Stimulated activated CD4-positive, alpha-beta T cell treated with anti-CD3 and anti-CD28 coated beads, Interleukin-12 subunit alpha, Interleukin-12 subunit beta, amount 100 ng/mL, for 4 hours (primary cell): Measurements from ENCODE around the gene NCAM2.
A peak's percentile ranks its signal among the peaks of the same experiment; 100 is the strongest.
"Not testable (repeated sequence)": the region's sequence is repeated elsewhere in the genome, so short reads cannot be mapped to it uniquely, and the experiment has no call there.

Experiments used
- DNase-seq: peaks from one replicate; pipeline ENCODE4 v3.0.0-alpha.2; 2020

Gene NCAM2

DNA sequence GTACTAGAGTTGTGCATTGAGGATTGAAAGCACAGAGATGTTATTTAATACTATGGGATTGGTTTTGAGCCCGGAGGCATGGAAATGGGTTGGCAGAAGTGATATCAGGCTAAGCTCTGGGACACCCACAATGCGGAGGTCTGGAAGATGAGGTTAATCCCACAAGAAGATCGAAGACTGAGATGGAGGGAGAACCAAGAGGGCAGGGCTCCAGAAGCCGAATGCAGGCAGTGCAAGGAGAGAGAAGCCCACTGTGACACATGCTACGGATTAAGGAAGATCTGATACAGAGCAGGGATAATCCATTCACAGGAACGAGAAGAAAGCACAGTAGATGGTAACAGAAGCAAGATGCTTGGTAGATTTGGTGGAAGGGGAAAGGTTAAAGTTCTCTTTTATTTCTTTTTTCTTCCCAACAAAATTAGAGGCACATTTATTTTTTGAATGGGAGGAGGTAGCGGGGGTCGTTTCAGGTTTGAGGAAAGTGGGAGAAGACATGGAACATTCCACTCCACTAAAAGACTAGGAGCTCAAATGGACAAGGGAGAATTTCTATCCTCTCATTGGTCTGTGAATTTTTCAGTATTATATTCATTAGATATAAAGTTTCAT, 113.2 kb downstream of the NCAM2 start:
- DNase-seq = no peak

DNA sequence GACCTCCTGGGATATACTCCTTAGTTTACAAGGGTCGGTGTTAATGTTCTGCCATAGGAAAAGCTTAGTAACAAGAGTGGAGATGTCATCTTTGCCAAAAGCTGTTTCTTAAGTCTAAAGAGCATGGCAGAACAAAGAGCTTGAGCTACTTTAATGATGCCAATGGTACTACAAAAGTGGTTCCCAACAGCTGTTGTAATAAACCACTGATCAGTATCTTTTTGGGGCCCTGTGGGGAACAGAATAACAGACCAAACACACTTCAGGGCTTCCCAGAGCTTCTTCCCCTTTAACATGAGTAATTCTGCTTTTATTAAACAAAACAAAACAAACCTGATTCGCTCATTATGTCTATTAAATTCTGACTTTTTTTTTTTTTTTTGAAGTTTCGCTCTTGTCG, 116.3 kb downstream of the NCAM2 start:
- DNase-seq = no peak

DNA sequence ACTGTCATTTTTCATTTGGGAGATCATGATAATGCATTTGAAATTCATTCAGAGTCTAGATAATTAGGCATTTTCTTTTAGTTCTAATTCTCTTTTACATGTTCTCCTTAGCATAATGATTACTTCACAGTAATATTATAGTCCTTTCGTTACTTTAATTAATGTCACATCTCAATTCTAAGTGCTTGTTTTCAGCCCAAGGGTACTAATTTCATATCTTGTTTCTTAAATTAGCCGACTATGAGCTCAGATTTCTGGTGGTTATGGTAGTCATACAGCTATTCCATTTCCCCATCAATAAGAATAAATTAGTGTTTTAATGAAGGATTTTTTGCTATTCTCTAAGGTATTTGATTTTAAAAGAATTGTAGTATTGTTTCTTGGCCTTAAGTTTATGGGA, 120.9 kb downstream of the NCAM2 start:
- DNase-seq = no peak

DNA sequence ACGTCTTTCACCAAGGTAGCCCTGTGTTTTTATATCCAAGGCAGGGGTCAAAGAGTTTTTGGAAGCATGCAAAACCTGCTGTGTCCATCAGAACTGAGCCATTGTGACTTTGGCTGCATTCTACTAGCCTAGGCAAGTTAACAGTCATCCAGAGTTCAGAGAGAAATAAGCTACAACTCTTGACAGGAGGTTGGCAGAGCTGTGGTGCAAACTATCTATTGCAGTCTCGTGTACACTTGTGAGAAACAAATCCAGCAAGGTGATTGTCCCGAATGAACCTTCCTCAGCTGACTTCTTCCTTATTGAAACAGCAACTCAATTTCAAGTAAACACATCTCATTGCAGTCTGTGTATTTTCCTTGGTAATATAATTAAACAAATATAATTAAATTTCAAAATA, 124.5 kb downstream of the NCAM2 start:
- no peak for DNase-seq

DNA sequence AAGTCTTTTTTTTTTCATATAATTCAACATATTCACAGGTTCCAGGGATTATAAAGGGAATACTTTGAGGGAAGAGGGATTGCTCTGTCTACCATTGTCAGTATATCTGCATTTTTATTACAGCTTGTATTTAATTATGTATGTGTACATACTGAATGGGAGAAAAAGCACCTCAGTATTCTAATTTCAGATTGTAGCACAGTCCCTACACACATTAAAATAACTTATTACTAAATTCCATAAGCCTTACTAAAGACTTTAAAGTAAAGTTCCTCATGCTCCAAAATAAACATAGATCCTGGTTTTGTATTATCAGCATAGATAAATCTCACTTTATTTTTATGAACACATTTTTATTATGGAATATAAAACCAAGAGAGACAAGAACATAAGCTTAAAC, 134.2 kb downstream of the NCAM2 start:
- no peak for DNase-seq

DNA sequence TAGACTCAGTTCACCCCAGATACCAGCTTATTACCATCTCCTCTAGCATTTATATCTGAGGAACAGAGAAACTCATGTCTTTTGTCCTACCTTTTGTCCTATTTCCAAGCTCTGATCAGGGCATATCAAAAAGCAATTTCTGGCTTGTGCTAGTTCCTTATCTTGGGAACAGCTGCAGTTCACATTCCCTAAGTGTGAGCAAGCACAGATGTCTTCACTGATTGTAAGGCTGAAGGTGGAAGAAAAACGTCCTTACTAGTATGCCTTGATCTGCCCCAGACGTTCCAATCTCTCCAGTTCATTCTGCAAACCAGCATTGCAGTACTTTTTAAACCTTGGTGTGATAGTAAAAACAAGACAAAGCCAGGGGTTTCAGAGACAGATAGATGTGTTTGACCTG, 139.8 kb downstream of the NCAM2 start:
- DNase-seq = no peak

DNA sequence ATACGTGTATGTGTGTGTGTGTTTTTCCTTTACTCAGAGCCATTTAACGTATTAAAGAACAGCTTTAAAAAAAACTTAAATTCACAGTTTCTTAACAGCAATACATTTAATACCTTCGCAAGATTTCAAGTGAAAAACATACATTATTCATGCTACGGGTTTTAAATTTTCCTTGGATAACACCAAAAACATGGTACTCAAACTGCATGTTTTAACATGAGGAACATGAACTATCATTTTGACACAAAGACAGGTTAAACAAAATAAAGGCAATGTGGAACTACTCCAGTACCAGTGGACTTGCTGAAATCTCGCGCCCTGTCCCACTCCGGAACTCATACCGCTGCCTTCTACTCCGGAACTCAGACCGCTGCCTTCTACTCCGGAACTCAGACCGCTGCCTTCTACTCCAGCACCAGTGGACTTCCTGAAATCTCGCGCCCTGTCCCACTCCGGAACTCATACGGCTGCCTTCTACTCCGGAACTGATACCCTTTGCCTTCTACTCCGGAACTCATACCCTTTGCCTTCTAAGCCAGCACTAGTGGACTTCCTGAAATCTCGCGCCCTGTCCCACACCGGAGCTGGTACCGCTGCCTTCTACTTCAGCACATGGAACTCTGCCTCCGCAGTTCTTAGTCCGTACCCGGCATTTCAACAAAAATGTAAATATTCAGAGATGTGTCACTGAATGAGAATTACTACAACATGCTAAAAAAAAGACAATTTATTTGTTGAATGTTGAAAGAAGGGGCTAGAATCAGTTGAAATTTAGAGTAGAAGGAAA, 148.6 kb downstream of the NCAM2 start:
- DNase-seq = no peak

DNA sequence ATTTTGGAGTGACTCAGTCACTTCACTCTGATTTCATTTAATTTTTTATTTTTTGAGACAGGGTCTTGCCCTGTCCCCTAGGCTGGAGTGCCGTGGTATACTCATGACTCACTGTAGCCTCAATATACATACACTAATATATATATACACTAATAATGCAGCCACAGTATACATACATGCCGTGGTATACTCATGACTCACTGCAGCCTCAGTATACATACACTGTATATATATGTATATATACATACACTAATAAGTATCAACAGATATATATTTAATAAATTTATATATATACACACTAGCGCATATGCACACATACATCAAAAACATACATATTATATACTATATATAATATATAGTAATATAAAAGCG, 149.2 kb downstream of the NCAM2 start:
- no peak for DNase-seq

DNA sequence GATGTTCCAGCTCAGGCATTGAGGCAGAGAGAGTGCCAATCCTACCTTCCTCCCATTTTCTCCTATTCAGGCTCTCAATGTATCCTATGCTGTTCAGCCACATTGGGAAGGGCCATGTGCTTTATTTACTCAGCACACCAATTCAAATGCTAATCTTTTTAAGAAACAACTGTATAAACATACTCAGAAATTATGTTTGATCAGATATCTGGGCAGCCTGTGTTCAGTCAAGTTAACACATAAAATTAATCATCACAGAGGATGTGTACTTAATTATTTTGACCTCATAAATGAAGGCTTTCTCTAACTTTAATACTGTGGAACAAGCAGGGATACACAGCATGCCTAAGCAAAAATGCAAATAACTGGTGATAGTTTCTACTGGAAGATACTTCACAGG, 149.8 kb downstream of the NCAM2 start:
- no peak for DNase-seq

DNA sequence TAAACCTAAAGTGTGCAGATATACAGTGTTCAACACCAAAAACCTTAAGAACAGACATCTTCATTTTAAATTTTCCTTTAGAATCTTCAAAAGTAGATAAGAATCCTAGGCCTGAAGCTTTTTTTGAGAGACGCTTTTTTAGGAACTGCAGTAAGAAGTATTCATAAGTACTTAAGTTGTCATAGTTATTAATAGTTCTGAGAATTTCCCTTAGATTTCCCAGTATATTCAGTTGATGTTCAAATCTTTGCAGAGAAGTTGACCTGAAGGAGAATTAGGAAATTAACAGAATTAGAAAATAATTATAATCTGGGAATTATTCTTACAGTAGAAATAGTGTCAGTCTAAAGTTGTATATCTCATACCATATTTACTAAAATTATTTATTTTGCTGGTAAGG, 150.3 kb downstream of the NCAM2 start:
- no peak for DNase-seq

DNA sequence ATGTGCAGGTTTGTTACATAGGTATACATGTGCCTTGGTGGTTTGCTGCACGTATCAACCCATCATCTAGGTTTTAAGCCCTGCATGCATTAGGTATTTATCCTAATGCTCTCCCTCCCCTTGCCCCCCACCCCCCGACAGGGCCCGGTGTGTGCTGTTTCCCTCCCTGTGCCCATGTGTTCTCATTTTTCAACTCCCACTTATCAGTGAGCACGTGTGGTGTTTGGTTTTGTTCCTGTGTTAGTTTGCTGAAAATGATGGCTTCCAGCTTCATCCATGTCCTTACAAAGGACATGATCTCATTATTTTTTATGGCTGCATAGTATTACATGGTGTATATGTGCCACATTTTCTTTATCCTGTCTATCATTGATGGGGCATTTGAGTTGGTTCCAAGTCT, 151.2 kb downstream of the NCAM2 start:
- not testable (repeated sequence) for DNase-seq

DNA sequence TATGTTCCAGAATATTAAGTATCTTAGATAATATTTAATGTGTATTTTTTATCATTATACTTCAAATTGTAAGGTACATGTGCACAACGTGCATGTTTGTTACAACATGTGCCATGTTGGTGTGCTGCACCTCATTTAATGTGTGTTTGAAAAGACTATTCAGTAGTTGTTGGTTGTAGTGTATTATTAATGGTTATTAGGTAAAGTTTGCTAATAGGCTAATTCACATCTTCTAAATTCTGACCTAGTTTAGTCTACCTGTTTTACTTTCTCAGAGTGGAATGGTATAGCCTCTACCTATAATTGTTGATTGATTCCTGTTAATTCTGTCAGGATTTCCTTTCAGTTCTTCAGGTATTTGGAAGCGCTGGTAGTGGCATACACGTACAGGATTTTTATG, 153.0 kb downstream of the NCAM2 start:
- no peak for DNase-seq

DNA sequence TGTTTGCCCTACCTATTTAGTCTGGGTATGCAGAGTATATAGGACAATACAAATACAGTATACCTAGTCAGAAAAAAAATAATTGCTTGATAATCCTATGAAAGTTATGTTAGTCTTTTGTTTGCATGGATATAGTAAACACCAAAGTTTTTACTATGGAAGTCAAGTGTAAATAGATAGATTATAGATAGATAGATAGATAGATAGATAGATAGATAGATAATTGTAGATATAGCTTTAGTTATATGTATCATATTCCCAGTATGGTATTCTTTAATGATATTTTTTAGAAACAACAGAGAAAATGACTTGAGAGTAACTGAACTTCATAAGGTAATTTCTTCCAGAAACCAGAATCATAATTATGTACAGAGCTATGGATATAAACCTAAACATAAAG, 158.2 kb downstream of the NCAM2 start:
- no peak for DNase-seq

DNA sequence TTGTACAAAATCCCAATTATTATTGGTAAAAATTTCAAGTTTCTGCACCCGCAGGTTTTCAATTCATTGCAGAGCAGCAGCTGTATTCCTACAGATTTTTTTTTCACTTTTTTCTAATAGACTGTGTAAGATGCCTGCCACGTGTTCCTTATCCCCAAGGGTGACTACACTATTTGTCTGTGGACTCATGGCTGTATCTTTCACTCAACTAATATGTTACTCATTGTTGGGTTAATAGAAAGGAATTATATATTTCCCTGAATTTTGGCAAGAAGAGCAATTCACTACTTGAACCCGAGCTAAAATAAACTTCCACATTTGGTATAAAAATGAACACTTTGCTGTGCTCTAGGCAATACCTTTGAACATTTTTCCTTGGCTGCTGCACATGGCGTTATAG, 158.7 kb downstream of the NCAM2 start:
- DNase-seq = no peak

DNA sequence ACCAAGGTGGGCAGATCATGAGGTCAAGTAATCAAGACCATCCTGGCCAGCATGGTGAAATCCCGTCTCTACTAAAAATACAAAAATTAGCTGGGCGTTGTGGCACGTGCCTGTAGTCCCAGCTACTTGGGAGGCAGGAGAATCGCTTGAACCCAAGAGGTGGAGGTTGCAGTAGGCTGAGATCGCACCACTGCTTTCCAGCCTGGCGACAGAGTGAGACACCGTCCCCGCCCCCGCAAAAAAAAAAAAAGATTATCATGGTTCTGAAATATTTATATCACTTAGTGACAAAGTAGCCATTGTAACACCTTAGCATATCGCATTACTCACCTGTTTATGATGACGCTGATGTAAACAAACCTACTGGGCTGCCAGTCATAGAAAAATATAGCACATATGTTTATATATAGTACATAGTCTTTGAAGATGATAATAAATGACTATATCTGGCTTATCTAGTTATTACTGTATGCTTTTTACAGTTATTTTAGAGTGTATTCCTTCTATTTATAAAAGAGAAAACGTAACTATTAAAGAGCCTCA, 160.2 kb downstream of the NCAM2 start:
- DNase-seq = no peak

DNA sequence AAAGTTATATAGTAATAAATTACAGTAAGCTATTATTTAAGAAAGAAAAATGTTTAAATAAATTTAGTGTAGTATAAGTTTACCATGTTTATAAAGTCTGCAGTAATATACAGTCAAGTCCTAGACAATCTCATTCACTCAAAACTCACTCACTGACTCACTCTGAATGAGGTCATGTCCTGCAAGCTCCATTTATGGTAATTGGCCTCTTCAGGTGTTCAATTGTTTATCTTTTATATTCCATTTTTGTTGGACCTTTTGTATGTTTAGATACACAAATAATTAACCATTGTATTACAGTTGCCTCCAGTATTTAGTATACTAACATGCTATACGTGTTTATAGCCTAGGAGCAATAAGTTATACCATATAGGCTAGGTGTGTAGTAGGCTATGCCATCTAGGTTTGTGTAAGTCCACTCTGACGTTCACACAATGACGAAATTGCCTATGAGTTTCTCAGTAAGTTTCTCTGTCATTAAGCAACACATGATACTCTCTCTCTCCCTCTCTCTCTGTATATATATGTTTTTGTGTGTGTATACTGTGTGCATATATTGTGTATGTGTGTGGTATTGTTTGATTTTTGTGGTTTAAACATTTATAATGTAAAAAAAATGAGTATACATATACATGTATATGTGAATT, 161.2 kb downstream of the NCAM2 start:
- DNase-seq = no peak

DNA sequence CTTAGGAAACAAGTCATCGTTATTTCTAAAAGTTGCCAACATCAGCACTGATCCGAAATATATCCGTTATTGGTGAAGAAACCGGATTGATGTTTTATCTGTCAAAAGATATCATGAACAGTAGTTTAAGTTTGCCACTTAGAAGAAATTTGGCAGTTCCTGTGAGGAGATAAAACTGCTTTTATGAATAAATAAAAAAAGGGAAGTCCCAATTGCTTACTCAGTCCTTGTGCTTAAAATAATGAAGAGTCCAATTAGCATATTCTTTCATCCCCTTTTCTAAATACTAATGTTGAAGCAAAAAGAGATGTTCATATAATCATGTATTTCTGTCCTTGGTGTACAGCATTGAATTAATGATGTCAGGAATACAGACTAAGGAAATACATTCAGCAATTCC, 164.6 kb downstream of the NCAM2 start:
- DNase-seq = no peak

DNA sequence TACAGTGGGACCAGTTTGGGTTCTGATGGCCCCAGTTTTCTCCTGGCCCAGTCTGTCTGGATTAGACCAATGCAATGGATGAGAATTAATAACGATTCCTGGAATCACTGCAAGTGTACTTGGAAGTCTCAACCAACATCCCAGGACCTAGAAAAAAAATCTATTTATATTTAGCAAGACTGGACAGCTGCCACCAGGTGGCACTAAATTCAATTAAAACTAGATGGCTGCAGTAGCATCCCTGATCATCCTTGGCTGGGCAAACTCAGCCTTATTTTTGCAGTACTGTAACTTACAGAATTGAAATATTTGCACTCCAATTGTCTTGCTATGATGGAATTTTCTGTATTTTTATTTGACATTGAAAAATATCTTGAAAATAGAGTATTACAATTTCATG, 165.7 kb downstream of the NCAM2 start:
- DNase-seq = peak; percentile 8

DNA sequence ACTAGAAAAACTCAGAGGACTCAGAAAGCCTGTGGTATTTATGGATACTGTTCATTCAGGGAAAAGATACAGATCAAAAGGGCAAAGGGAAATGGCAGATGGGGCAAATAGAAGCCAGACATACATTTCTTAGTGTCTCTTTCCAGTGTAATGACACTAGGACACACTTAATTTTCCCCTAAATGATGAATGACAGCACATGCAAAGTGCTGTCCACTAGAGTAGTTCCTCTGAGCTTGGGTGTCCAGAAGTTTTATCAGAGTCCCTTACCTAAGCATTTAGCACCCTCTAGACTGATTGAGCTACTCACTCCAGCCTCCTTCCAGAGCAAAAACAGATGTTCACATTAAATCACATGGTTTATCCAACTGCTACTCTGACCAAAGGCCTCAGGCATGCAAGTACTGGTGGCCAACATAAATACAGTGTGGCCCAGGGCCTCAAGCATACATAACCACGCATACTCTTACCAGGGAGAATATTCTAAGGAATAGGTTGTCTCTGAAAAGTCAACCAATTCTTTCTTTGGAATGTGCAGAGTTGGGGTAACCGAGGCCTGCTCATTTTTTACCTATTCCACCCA, 166.9 kb downstream of the NCAM2 start:
- DNase-seq = no peak

DNA sequence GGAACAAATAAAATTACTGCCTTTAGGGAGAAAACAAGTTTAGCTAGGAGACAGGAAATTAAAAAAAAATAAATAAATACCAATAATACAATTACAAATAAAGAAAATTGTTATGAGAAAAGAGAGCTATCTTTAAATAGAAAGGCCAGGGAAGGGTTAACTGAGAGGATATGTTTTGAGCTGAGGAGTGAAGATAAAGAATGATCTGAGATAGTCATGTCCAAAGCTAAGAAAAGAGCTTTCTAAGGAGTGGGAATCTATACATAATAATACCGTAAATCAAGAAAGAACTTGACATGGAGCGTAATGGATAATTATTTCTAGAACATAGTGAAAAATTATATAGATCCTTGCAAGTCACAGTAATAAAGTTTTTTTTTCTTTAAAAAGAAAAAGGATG, 176.5 kb downstream of the NCAM2 start:
- no peak for DNase-seq

DNA sequence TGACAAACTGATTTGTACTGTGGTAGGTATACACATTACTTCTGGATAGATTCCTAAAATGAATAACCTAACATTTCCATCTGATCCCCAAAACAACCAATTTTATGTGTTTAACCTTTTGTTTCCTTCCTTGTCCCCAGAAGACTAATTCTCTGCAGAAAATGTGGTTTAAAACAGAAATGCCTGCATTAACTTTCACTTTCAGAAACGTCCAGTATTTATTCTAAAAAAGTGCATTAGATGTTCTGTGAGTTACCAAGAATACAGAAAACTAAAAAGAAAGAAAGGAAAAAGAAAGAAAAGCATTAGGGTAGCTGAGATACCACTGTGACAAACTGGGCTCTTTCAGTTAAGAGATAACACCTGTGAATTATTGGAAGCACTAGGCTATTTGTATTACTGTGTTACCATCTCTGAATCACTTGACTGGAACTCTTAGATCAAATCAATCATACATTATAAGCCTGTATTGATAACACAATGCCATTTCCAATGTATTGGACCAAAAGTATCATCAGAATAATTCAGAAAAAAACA, 177.7 kb downstream of the NCAM2 start:
- DNase-seq = no peak

DNA sequence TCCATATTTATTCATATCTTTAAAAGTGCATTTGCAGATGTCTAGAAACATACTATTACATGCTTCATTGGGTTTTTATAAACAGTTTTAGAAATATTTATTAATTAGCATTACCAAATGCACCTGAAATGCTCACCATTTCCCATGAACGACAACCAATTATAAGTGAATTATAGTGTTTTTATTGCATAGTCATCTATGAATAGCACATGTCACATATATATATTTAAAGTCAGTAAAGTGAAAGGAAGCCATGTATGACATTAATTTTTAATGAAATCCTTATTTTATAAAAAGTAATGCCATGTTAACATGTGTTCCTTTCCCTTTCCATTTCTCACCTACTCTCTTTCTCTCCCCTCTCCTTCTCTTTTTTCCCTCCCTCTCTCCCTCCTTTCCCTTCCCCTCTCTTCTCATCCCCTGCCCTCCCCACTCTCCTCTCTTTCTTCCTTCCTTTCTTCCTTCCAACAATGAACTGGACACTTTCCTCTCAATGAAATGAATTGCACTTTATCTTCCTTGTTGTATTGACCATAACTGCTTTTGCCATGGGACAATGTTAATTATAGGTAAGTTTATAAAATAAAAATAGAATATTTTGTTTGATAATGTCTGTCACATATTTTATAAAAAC, 179.3 kb downstream of the NCAM2 start:
- DNase-seq = no peak
